ENCODE measurements around the gene CCDC106.

CCDC106 gene

DNA sequence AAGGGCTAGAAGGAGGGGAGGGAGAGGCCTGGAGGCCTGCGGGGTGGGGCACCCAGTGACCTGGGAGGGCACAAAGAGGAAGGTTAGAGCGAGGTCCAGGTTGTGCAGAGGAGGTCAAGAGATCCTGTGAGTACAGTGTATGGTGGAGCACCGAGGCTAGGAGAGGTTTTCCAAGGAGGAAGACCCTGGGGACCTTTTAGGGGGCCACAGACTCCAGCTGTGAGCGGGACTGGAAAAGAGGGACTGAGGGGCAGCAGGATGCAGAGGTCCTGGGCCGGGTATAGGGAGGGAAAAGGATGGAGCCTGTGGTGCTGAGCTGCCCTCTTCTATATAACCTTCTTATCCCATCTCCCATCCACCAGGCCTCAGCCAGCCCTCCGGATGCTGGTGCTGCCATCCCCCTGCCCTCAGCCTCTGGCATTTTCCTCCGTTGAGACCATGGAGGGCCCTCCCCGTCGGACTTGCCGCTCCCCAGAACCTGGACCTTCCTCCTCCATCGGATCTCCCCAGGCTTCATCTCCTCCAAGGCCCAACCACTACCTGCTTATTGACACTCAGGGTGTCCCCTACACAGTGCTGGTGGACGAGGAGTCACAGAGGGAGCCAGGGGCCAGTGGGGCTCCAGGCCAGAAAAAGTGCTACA is 3.7 kb upstream of the CCDC106 start:
- Histone ChIP-seq H3K4me1 (ENCODE audit: control insufficient read depth, insufficient read depth, low read length, poor library complexity, severe bottlenecking) (peaks cover 18% of the 10 kb centered on the region), H3K36me3 (ENCODE audit: control insufficient read depth, insufficient read depth, low read length) (peaks cover 24% of the 10 kb centered on the region), H3K27ac (ENCODE audit: low read depth, low read length, severe bottlenecking) (no peak overlapping the region), H3K9me3 (ENCODE audit: control insufficient read depth, low read length) (no peaks in the 10 kb centered on the region), H3K4me3 (ENCODE audit: extremely low read depth, insufficient read depth, low read length, poor library complexity, severe bottlenecking) (peak overlapping the region; percentile 91)
- 54 to 56% methylated on average over 7 to 9 of the region's 12 CpGs for WGBS, 2 experiments (ENCODE audit: insufficient coverage in 2 of 2)

GRCh38 chr19:55644842-55645511 is 3.0 kb upstream of the CCDC106 start:
- Histone ChIP-seq H3K36me3 (ENCODE audit: control insufficient read depth, insufficient read depth, low read length) (peaks cover 25% of the 10 kb centered on the region), H3K27ac (ENCODE audit: low read depth, low read length, severe bottlenecking) (no peak overlapping the region), H3K4me3 (ENCODE audit: extremely low read depth, insufficient read depth, low read length, poor library complexity, severe bottlenecking) (peak overlapping the region; percentile 91), H3K9me3 (ENCODE audit: control insufficient read depth, low read length) (no peaks in the 10 kb centered on the region), H3K4me1 (ENCODE audit: control insufficient read depth, insufficient read depth, low read length, poor library complexity, severe bottlenecking) (peaks cover 18% of the 10 kb centered on the region)
- 95 to 96% methylated on average over 26 to 27 of the region's 28 CpGs for WGBS, 2 experiments (ENCODE audit: insufficient coverage in 2 of 2)

GRCh38 chr19:55645512-55645881 is 2.5 kb upstream of the CCDC106 start:
- Histone ChIP-seq H3K4me3 (ENCODE audit: extremely low read depth, insufficient read depth, low read length, poor library complexity, severe bottlenecking) (no peak overlapping the region), H3K4me1 (ENCODE audit: control insufficient read depth, insufficient read depth, low read length, poor library complexity, severe bottlenecking) (peaks cover 18% of the 10 kb centered on the region), H3K27ac (ENCODE audit: low read depth, low read length, severe bottlenecking) (no peak overlapping the region), H3K36me3 (ENCODE audit: control insufficient read depth, insufficient read depth, low read length) (peaks cover 31% of the 10 kb centered on the region), H3K9me3 (ENCODE audit: control insufficient read depth, low read length) (no peaks in the 10 kb centered on the region)
- WGBS, 2 experiments (ENCODE audit: insufficient coverage in 2 of 2) = 87 to 96% methylated on average over 3 of the region's 5 CpGs

- WGBS, 2 experiments (ENCODE audit: insufficient coverage in 2 of 2) = 54 to 67% methylated on average over 6 to 7 of the region's 14 CpGs
- Histone ChIP-seq H3K9me3 (ENCODE audit: control insufficient read depth, low read length) (no peaks in the 10 kb centered on the region), H3K27ac (ENCODE audit: low read depth, low read length, severe bottlenecking) (peak overlapping the region; percentile 64), H3K4me3 (ENCODE audit: extremely low read depth, insufficient read depth, low read length, poor library complexity, severe bottlenecking) (peak overlapping the region; percentile 70), H3K4me1 (ENCODE audit: control insufficient read depth, insufficient read depth, low read length, poor library complexity, severe bottlenecking) (peaks cover 18% of the 10 kb centered on the region), H3K36me3 (ENCODE audit: control insufficient read depth, insufficient read depth, low read length) (peaks cover 39% of the 10 kb centered on the region)
Measured at GRCh38 chr19:55646889-55647731, 902 bp upstream of the CCDC106 start.

DNA sequence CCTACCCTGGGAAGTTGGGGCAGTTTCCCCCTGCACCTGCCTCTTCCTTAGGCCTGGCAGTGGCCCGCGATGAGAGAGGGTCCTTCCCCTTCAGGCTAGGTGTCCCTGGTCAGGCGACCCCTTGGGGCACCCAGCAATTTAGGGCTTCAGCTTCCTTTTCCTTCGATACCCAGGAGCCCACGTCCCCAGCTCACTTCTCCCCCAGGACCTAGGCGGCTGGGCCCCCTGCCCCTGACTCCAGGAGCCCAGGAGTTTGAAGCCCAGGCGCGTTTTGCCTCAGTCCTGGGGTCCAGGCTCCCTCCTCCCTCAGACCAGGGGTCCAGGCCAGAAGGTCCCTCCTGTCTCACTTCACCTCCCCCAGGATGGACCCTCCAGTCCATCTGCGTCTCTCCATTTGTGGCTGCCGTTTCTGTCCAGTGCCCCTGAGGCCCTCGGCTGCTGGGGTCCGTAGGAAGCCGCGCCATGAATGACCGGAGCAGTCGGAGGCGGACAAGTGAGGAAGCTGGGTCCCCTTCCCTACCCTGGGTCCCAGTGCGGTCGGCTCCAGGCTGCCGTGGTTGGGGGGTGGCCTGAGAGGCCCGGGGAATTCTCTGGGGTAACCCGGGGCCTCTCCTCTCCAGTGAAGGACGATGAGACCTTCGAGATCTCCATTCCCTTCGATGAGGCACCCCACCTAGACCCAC is 714 bp downstream of the CCDC106 start:
- Histone ChIP-seq H3K36me3 (ENCODE audit: control insufficient read depth, insufficient read depth, low read length) (peaks cover 46% of the 10 kb centered on the region), H3K9me3 (ENCODE audit: control insufficient read depth, low read length) (no peaks in the 10 kb centered on the region), H3K27ac (ENCODE audit: low read depth, low read length, severe bottlenecking) (no peak overlapping the region), H3K4me1 (ENCODE audit: control insufficient read depth, insufficient read depth, low read length, poor library complexity, severe bottlenecking) (peaks cover 18% of the 10 kb centered on the region), H3K4me3 (ENCODE audit: extremely low read depth, insufficient read depth, low read length, poor library complexity, severe bottlenecking) (peak overlapping the region; percentile 70)
- WGBS, 2 experiments (ENCODE audit: insufficient coverage in 2 of 2) = 68 to 73% methylated on average over 17 to 22 of the region's 25 CpGs

DNA sequence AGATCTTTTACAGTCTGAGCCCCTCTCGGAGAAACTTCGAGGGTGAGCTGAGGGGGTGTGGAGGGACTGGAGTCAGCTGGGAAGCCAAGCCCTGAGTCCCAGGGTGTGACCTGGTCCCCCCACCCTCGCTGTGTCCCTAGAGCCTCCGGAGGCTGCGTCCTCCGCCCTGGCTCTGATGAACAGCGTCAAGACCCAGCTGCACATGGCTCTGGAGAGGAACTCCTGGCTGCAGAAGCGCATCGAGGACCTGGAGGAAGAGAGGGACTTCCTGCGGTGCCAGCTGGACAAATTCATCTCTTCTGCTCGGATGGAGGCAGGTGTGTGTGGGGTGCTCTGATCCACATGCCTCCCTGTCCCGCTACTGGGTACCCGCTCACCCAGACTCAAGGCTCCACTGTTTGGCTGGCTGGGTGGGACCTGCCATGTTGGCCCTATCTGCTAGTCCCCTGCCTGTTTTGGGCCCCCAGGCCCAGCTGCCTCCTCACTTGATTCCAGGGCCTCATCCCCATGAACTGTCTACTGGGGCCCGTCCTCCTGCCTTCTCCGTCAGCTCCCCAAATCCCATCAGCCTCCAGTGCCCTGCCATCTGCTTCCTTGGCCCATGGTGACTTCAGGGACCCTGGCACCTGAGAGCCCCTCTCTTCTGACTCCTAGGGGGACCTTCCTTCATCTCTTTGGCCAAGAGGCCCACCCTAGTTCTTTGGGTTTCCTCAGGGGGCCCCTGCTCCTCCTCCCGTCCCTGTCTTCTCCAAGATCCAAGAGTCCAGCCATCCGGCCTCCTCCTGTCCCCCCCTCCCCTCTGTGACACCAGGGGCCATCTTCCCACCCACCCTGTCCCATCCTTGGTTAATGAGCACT is 1.5 kb downstream of the CCDC106 start:
- no peaks in the 10 kb centered on the region for H3K9me3 ChIP-seq (ENCODE audit: control insufficient read depth, low read length)
- peaks cover 18% of the 10 kb centered on the region for H3K4me1 ChIP-seq (ENCODE audit: control insufficient read depth, insufficient read depth, low read length, poor library complexity, severe bottlenecking)
- 93 to 95% methylated on average over 14 to 17 of the region's 17 CpGs for WGBS, 2 experiments (ENCODE audit: insufficient coverage in 2 of 2)
- peaks cover 45% of the 10 kb centered on the region for H3K36me3 ChIP-seq (ENCODE audit: control insufficient read depth, insufficient read depth, low read length)
- H3K4me3 ChIP-seq (ENCODE audit: extremely low read depth, insufficient read depth, low read length, poor library complexity, severe bottlenecking) = no peak overlapping the region
- no peak overlapping the region for H3K27ac ChIP-seq (ENCODE audit: low read depth, low read length, severe bottlenecking)

DNA sequence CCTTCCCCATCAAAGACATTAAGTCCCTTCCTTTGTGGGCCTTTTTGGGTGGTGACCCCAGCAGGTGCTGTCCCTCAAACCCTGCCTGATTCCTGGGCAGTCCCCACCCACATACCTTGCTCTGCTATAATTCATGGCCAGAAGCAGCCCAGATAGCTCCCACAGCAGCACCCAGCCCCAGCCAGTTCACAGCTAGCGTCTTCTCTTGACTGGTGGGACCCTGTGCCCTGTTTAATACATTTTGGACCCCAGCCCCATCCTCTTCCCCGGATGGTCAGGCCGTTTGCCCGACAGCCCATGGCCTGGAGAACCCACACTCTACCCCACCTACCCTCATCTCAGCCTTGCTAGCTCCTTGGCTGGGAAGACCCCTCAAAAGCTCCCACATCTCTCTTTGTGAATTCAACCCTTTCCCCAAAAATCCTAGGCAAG is 2.1 kb downstream of the CCDC106 start:
- Histone ChIP-seq H3K4me3 (ENCODE audit: extremely low read depth, insufficient read depth, low read length, poor library complexity, severe bottlenecking) (no peak overlapping the region), H3K36me3 (ENCODE audit: control insufficient read depth, insufficient read depth, low read length) (peaks cover 38% of the 10 kb centered on the region), H3K4me1 (ENCODE audit: control insufficient read depth, insufficient read depth, low read length, poor library complexity, severe bottlenecking) (peaks cover 13% of the 10 kb centered on the region), H3K9me3 (ENCODE audit: control insufficient read depth, low read length) (no peaks in the 10 kb centered on the region), H3K27ac (ENCODE audit: low read depth, low read length, severe bottlenecking) (no peak overlapping the region)
- WGBS, 2 experiments (ENCODE audit: insufficient coverage in 2 of 2) = 89 to 100% methylated on average over 2 to 4 of the region's 4 CpGs

GRCh38 chr19:55650602-55651230 is 2.7 kb downstream of the CCDC106 start:
- Histone ChIP-seq H3K4me3 (ENCODE audit: extremely low read depth, insufficient read depth, low read length, poor library complexity, severe bottlenecking) (no peak overlapping the region), H3K27ac (ENCODE audit: low read depth, low read length, severe bottlenecking) (no peak overlapping the region), H3K4me1 (ENCODE audit: control insufficient read depth, insufficient read depth, low read length, poor library complexity, severe bottlenecking) (peaks cover 7% of the 10 kb centered on the region), H3K36me3 (ENCODE audit: control insufficient read depth, insufficient read depth, low read length) (peaks cover 36% of the 10 kb centered on the region), H3K9me3 (ENCODE audit: control insufficient read depth, low read length) (no peaks in the 10 kb centered on the region)
- WGBS, 2 experiments (ENCODE audit: insufficient coverage in 2 of 2) = 91 to 97% methylated on average over 13 to 17 of the region's 17 CpGs

DNA sequence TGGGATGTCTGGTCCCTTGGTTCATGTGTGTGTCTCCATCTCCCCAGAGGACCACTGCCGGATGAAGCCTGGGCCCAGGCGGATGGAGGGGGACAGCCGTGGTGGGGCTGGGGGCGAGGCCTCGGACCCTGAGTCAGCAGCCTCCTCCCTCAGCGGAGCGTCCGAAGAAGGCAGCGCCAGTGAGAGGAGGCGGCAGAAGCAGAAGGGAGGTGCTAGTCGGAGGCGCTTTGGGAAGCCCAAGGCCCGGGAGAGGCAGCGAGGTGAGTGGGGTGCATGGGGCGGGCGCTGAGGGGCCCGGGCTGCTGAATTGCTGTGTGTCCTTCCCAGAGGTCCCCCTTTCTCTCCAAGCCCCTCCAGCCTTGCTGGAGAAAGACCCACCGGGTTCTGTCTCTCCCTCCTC is 3.2 kb downstream of the CCDC106 start:
- Histone ChIP-seq H3K4me1 (ENCODE audit: control insufficient read depth, insufficient read depth, low read length, poor library complexity, severe bottlenecking) (peaks cover 6% of the 10 kb centered on the region), H3K4me3 (ENCODE audit: extremely low read depth, insufficient read depth, low read length, poor library complexity, severe bottlenecking) (no peak overlapping the region), H3K27ac (ENCODE audit: low read depth, low read length, severe bottlenecking) (no peak overlapping the region), H3K9me3 (ENCODE audit: control insufficient read depth, low read length) (no peaks in the 10 kb centered on the region), H3K36me3 (ENCODE audit: control insufficient read depth, insufficient read depth, low read length) (peaks cover 33% of the 10 kb centered on the region)
- WGBS, 2 experiments (ENCODE audit: insufficient coverage in 2 of 2) = 80 to 87% methylated on average over 8 to 11 of the region's 18 CpGs
